Measurements from ENCODE around the gene DGKZ.
"Not testable (repeated sequence)": the region's sequence is repeated elsewhere in the genome, so short reads cannot be mapped to it uniquely, and the experiment has no call there.

Gene DGKZ, protein sequence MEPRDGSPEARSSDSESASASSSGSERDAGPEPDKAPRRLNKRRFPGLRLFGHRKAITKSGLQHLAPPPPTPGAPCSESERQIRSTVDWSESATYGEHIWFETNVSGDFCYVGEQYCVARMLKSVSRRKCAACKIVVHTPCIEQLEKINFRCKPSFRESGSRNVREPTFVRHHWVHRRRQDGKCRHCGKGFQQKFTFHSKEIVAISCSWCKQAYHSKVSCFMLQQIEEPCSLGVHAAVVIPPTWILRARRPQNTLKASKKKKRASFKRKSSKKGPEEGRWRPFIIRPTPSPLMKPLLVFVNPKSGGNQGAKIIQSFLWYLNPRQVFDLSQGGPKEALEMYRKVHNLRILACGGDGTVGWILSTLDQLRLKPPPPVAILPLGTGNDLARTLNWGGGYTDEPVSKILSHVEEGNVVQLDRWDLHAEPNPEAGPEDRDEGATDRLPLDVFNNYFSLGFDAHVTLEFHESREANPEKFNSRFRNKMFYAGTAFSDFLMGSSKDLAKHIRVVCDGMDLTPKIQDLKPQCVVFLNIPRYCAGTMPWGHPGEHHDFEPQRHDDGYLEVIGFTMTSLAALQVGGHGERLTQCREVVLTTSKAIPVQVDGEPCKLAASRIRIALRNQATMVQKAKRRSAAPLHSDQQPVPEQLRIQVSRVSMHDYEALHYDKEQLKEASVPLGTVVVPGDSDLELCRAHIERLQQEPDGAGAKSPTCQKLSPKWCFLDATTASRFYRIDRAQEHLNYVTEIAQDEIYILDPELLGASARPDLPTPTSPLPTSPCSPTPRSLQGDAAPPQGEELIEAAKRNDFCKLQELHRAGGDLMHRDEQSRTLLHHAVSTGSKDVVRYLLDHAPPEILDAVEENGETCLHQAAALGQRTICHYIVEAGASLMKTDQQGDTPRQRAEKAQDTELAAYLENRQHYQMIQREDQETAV

DNA sequence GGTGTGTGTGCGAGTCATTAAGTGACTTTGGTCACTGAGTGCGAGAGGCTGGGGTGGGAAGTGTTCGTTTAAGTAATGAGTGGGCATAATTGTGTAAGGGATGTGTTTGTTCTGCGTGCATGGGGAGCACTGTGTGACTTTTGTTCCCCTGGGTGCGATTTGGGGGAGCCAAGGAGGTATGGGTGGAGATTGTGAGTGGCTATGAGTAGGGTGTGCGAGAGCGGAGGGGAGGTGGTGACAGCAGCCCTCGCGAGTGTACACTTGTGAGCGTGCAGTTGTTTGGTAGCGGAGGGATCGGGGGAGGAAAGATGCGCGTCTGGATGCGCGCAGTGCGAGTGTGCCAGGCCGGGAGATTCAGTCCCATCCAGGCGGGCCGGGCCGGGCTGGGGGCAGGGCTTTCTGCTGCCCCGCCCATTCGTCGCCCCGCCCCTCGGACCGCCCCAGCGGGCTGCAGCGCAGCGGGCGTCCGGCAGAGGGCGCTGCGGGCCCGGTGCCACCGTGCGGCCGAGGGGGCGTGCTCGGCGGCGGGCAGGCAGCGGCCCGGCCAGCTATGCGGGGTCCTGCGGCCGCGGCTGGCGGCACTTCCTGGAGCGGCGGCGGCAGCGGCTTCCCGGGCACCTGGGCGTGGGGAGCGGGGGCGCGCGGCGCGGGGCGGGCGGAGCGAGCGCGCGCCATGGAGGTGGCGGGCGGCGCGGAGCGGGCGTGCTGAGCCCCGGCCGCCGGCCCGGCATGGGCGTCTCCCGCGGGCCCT is at the start of gene DGKZ:
Gene DGKZ, plus strand, starts transcription at position 578 of the 751 bp plus-strand sequence. CDS start 197 bp downstream, outside the sequence.
- DNase-seq (ENCODE audit: low spot score): peak; percentile 84

DNA sequence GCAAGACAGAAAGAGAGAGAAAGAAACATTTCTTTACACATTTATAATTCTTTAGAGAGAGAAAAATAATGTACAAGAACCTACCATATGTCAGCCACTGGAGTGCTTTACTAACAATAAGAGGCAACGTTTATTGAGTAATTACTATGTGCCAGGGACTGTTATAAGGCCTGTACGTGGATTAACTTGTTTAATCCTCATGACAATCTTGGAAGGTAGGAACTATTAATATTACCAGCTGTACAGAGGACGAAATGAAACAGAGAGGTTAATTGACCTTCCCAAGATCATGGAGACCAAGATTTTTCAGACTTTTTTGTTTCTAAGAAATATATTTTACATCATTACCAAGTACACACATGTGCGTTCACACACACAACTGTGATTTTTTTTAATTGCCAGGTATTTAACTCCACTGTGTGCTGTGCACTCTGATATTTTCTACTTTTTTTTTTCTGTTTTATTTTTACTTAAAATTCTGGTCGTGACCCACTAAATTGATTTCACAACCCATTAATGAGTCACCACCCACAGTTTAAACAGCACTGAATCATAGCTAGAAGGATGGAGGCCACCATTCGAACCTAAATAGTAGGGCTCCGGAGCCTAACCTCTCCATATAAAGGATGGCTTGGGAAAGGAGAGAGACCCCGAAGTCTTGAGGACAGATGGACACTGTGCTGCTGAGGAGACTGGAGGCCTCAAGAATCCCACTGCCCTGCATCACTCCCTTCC is 48.4 kb upstream of the DGKZ start:
- DNase-seq (ENCODE audit: low spot score): no peak

DNA sequence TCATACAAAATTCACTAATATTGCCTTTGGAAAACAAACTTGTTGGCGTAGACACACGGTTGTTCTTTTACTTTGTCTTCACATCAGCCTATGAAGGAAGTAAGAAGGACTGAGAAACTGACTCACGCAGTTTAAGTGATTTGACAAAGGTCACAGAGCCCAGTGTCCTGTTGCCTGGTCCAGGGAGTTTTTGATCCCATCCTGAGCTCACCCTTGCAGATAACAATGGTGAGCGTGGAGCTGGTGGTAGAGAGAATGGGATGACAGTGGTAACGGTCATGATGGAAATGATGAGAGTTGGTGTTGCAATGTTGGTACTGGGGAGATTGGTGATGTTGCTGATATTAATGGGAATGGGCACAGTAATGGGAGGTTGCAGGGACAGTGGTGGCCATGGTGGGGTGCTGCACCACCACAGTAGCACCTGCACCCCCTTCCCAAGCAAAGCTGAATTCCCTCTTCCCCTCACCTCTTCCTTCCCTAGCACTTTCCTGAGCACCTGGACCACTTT is 47.8 kb upstream of the DGKZ start:
- DNase-seq (ENCODE audit: low spot score): no peak

DNA sequence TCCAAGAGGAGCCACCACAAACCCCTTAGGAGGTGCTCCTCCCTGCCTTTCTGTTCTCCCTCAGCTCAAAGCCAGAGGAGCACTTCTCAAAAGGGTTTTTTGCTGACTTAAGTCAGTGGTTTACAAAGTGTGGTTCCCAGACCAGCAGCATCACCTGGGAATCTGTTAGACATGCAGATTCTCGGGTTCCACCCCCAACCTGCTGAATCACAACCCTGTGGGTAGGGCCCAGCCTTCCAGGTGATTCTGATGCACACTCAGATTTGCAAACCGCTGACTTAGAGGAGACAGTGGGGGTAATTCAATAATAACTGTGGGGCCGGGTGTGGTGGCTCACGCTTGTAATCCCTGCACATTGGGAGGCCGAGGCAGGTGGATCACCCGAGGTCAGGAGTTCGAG is 47.0 kb upstream of the DGKZ start:
- no peak for DNase-seq (ENCODE audit: low spot score)

DNA sequence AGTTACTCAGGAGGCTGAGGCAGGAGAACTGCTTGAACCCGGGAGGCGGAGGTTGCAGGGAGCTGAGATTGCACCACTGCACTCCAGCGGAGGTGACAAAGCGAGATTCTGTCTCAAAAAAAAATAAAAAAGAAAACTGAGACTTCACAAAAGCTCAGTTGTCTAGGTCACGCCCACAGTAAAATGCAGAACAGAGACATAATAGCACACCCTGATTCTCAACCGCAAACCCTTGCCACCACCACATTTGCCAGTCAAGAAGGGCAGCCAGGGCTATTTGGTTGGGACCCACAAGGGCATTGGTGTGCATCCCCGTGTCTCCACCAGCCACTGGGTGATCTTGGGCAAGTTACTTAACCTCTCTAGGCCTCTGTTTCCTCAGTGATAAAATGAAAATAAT is 44.4 kb upstream of the DGKZ start:
- no peak for DNase-seq (ENCODE audit: low spot score)

DNA sequence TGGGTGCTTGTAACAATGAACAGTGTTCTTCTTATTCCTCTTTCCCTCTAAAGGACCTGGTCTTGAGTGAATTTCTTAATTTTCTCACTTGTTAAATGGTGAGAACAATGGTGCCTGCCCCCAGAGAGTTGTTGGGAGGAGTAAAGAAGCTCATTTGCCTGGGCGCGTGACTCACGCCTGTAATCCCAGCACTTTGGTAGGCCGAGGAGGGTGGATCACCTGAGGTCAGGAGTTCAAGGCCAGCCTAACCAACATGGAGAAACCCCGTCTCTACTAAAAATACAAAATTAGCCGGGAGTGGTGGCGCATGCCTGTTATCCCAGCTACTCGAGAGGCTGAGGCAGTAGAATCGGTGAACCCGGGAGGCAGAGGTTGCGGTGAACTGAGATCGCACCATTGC is 43.2 kb upstream of the DGKZ start:
- not testable (repeated sequence) for DNase-seq (ENCODE audit: low spot score)

DNA sequence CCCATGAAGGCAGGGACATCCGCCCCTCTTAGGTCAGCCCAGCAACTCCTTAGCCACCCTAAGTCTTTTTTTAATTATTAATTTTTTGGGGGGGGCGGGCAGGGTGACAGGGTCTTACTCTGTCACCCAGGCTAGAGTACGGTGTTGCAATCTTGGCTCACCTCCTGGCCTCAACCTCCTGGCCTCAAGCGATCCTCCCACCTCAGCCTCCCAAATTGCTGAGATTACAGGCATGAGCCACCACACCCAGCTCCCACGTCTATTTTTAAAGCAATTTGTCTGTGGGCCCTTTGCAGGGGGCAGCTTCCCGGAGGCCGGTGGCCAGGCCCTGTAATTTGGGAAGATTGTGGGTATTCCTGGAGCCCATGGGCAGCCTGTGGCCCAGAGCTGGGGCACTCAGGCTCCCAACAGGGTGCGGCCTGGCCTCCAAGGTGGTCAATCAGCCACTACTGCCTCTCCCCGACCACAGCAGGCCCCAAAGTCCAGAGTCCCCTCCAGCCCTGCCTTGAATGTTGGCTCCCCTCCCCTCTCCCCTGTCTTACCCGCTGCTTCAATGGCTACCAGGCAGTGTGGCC is 42.6 kb upstream of the DGKZ start:
- no peak for DNase-seq (ENCODE audit: low spot score)

DNA sequence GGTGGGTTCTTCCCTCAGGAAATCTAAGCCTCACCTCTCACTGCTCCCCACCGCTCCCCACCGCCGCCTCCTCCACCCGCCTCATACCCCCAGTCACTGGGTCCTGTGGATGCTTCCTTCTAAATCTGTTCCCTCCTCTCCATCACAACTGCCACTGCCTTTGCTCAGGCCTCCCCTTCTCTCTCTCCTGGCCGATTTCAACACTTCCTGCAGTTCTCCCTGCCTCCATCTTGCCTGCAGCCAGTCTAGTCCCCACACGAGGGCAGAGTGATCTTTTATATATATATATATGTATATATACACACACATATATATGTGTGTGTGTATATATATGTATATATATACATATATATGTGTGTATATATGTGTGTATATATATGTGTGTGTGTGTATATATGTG is 42.0 kb upstream of the DGKZ start:
- DNase-seq (ENCODE audit: low spot score): peak; percentile 43

DNA sequence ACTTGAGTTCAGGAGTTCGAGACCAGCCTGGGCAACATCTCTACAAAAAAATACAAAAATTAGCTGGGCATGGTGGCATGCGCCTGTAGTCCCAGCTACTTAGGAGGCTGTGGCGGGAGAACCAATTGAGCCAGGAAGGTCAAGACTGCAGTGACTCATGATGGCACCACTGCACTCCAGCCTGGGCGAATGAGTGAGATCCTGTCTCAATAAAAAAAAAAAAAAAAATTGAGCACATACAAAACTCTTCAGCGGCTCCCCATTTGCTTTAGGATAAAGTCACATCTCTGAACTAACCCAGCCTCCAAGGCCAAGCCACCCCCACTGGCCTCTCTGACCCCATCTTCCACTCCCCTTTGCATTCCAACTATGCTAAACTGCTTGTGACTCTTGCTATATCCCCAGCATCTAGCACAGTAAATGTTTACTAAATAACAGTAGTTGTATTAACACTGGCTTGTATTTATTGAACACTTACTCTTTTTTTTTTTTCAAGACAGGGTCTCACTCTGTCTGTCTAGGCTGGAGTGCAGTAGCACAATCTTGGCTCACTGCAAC is 40.9 kb upstream of the DGKZ start:
- DNase-seq (ENCODE audit: low spot score): no peak

DNA sequence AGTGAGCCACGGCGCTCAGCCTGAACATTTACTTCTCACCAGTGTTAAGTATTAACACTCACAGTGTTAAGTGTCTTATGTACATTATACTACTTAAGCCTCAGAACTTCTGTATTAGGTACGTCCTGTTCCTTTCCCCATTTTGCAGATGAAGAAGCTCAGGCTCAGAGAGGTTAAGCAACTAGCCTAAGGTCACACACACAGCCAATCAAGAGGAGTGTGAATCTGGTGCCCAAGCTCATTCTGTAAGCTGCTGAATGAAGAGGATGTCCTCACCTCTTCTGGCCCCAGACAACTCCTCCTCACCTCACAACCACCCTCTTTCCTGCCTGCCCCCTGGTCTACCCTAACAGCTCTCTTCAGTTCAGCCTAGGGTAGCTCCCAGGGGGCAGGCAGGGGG is 39.9 kb upstream of the DGKZ start:
- DNase-seq (ENCODE audit: low spot score): no peak

DNA sequence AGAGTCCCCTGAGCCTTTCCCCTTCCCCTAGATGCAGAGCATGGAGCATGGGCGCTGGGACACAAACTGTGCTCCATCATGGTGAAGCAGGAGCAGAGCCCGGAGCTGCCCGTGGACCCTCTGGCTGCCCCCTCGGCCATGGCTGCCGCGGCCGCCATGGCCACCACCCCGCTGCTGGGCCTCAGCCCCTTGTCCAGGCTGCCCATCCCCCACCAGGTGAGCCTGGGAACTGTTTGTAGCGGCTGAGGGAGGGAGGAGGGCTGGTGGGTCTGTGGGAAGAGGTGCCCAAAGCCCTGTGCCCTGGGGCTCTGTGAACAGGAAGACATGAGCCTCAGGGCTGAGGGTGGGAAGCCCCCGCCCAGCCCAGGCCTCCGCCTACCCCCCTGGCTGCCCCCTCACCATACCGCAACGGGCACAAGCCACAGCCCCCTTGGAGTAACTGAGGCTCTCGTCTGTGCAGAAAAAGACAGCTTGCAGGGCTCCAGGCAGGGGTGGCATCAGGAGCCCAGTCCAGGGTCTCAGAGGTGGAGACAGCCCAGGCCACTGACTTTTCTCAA is 39.4 kb upstream of the DGKZ start:
- no peak for DNase-seq (ENCODE audit: low spot score)

DNA sequence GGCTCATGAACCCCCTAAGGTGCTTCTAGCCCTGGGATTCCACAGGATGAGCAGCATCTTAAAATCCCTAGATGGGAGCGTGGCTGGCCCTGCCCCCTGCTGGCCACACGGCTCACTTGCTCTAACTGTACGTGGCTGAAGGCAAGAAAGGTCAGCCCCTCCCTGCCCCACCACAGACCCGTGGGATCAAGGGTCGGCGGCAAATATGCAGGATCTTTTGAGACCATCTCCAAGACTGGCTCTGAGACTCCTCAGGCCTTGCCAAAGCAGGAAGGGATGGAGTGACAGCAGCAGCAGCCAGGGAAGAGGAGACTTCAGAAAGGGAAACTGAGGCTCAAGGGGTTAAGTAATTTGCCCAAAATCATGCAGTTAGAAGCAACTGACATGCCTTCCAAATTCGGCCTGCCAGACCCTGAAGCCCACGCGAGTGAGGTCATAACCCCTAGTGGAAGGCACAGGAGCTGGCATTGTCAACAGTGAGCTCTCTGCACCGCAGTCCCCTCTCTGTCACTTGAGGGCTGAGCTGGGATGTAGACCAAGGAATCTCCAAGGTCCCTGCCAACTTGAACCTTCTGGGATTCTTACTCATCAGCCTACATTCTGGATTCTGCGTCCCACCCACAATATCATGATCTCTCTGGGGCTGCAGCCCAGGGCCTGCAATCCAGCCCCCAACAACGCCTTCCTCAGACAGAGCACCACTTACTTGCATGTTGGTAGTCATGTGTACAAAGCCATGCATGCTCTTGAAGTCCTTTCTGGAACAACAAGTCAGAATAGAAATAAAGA is 38.4 kb upstream of the DGKZ start:
- peak; percentile 61 for DNase-seq (ENCODE audit: low spot score)

DNA sequence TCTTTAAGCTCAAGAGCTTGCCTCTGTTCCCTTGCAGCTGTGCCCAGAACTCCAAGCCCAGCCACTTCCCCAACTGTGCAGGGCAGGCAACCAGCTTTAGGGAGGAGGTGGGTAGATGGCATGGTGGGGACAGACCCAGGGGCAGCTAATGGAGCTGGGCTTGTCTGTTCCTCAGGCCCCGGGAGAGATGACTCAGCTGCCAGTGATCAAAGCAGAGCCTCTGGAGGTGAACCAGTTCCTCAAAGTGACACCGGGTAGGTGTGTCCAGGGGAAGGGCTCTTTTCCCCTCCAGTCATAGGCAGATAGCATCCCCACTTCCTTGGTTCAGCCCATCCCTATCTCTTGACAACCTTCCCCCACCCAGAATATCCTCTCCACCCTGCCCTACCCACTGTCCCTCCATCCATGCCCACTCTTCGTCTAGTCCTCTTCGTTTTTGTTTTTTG is 37.4 kb upstream of the DGKZ start:
- DNase-seq (ENCODE audit: low spot score): peak; percentile 84

DNA sequence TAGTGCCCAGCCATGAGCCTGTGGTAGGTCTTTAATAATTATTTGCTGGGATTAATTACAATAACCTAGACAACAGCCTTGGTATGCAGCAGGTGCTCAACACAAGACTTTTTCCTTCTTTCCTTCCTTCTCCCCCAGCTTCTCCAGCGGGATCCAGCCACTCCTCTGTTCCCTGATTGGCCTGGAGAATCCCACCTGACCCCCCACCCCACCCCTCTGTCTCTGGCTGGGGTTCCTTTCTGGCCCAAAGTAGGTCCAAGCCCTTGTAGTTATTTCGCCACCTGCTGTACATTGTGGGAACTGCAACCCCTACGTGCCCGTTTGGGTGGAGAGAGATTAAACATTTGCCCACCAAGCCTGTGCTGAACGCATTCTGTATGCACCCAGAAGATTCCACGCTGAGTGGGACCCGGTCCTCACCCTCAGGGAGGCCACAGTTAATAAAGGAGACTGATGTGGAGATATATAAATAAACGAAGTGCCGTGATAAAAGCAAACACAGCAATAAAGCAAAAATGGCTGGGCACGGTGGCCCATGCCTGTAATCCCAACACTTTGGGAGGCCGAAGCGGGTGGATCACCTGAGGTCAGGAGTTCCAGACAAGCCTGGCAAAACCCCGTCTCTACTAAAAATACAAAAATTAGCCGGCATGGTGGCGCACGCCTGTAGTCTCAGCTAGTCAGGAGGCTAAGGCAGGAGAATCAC is 32.1 kb upstream of the DGKZ start:
- DNase-seq (ENCODE audit: low spot score): peak; percentile 83

DNA sequence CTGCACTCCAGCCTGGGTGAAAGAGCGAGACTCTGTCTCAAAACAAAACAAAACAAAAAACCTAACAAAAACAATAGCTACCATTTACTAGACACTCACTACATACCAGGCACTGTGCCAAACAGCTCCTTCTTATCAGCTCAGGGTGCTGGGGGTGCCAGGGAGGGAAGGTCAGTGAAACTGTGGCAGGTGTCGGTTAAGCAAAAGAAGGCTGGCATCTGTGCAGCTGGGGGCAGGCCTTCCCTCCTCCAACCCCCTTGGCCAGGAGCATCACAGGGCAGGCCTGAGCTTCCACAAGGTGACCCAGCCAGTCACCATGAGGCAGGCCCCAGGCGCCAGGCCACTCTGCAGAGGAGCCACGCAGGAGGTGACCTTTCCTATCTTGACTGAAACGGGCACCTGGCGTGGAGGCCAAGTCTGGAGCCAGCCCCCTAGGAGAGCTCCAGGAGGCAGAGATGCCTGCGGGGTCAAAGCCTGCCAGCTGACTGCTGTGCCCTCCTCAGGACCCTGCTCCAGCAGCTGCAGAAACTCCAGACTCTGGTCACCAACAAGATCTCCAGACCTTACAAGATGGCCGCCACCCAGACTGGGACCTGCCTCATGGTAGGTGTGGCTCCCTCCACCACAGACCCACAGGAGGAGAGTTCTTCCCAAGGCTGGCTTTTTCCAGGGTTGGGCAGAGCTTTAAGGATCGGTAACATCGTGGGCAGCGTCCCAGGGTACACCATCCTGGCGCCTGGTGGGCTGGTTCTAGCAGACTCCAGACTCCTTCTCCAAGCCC is 31.3 kb upstream of the DGKZ start:
- no peak for DNase-seq (ENCODE audit: low spot score)

DNA sequence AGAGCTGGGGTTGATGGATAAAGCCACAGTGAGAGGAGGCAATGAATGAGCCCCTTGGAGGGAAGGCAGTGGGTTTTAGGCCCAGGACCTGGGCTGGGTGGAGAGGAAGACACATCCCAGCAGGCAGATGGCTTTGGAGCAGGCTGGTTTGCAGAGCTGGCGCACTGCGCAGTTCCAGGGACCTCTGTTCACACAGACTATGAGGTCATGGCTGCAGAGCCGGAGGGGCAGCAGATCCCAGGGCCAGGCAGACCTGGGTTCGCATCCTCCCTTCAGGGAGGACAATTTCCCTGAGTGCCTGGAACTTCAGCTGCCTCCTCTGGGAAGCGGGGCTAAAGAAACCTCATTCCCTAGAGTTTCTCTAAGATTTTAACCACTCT is 28.2 kb upstream of the DGKZ start:
- DNase-seq (ENCODE audit: low spot score): no peak

DNA sequence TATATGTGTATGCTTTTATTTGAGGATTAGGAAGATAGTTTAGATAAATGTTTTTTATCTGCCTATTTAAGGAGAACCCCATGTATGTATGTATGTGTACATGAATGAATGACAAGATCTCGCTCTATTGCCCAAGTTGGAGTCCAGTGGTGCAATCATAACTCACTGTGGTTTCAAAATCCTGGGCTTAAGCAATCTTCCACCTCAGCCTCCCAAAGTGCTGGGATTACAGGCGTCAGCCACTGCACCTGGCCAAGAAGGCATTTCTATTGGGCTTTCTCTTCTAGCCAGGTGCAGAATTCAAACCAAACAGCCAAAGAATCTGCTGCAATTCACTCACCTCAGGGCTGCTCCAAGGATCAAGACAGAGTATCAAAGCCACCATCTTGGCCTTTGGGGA is 25.5 kb upstream of the DGKZ start:
- DNase-seq (ENCODE audit: low spot score): no peak

DNA sequence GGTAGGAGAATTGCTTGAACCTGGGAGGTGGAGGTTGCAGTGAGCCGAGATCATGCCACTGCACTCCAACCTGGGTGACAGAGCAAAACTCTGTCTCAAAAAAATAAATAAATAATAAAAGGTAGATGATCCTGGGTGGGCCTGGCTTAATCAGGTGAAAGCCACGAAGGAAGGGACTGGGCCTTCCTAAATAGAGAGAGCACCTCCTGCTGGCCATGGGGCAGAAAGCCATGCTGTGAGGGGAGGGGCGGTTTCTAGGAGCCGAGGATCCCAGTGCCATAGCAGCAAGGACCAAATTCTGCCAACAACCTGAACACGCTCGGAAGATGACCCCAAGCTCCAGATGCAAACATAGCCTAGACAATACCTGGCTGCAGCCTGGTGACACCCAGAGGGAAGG is 24.5 kb upstream of the DGKZ start:
- no peak for DNase-seq (ENCODE audit: low spot score)

All from SW480 (cell line).